DMS79 treated with DMSO at 0.1 percent for 48 hours (cell line): ENCODE data around the gene TRPM2.
A peak's percentile ranks its signal among the peaks of the same experiment; 100 is the strongest.
"Not testable (repeated sequence)": the region's sequence is repeated elsewhere in the genome, so short reads cannot be mapped to it uniquely, and the experiment has no call there.

Experiments used
- DNase-seq: peaks from one replicate; lab custom pipeline; 2025; lab: John Stamatoyannopoulos, UW

The TRPM2 gene

DNA sequence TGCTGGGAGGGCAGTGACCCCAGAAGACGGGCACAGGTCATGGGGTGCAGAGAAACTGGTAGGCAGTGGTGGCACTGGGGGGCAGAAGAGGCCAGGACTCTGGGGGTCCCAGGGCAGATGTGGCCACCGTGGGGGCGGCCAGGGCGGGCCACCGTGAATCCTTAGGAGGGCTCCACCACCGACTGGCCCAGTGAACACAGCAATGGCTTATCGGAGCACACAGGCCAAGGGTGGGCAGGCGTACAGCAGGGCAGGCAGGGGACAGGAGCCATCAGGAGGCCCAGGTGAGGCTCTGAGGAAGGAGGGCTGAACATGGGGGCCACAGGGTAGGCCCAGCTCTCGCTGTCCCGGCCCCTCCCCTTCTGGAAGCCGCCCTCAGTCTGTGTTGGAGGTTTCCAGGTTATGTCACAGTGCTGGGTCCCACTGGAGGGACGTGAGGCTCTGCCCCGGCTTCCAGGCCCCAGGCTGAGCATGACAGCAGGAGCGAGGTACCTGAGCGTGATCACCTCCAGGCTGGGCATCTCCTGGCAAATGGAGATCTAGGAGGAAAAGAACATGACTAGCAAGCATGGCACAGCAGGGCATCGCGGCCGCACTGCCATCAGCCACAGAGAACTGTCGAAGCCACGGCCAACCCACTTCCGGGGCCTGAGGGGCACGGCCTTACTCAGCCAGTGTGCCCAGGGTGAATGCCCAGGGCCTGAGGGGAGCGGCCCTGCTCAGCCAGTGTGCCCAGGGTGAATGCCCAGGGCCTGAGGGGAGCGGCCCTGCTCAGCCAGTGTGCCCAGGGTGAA is 18.0 kb upstream of the TRPM2 start:
- DNase-seq = no peak

DNA sequence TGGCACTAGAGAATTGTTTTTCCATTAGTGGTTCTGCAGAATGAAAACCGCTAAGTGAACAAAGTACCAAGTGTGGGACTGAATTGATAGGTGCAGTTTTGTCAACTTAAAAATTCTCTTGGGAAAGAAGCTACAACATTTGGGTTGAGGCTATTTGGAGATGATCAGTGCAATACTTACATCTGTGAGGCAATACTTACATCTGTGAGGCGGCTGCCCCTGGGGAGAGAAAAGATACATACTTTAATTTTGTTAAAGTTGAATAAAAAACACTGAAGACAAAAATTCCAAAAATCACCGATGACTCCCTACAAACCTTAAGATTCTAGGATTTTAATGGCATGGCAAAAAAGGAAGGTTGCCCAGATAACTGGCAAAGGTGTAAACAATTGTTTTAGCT is 16.0 kb upstream of the TRPM2 start:
- no peak for DNase-seq

DNA sequence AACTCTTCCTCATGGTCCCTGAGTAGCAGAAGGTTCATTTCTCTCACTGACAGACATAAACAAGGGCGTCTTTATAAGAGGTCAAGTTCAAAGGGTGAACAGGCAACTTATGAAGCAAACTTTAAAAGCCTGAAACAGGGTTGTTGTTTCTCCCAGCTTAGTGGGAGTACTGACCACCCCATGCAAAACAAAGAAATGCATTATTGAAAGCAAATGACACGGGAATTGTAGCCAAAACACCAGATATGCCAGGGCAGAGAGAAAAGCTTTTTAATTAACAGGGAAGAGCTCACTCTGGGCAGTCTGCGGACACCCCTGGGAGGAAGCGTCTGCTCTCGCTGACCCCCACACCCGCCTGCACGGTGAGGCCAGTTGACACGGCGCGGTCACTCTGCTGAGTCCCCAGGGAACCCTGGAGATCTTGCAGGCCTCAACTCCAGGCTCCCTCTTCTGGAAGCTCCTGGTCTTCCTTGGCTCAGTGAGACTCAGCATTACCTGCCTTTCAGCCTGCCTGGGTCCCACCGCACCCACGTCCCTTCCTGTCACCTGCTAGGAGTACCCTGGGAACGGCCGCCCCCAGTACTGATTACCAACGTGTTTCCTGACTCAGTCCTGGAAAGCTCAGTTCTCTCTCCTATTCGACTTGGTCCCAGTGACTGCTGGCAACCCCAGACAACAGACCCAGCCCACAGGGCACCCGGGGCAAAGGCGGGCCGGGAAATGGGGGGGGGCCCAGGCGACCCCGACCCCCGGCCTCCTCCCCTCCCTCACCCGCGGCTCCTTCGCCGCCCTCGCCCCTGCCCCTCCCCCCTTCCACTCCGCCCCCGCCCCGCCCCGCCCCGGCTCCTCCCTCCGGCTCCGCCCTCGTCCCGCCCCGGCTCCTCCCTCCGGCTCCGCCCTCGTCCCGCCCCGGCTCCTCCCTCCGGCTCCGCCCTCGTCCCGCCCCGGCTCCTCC is 15.2 kb upstream of the TRPM2 start:
- DNase-seq = peak; percentile 53

GRCh38 chr21:44338971-44339910 is 14.2 kb upstream of the TRPM2 start, which contains the start of gene CFAP410:
CFAP410 (minus strand) TSS chr21:44339390; CDS start chr21:44339194, 196 bp downstream.
- peak; percentile 88 for DNase-seq

DNA sequence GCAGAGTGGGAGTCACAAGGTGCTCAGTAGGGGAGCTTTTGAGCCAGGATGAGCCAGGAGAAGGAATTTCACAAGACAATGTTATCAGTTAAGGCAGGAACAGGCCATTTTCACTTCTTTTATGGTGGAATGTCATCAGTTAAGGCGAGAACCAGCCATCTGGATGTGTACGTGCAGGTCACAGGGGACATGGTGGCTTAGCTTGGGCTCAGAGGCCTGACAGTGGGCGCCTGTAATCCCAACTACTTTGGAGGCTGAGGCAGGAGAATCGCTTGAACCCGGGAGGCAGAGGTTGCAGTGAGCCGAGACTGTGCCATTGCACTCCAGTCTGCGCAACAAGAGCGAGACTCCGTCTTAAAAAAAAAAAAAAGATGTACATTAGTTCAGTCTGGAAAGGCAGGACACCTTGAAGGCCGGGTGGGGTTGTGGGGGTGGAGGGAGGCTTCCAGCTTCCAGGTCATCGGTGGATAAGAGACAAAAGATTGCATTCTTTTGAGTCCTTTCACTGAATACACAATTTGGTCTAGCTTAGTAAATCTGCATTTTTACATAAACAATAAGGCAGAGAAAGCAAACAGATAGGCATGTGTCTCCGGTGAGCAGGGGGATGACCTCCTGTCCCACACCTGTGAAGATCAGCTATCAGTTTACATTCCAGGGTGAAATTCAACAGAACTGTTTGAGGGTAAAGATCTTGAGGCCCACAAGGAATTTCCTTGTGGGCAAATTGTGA is 11.5 kb upstream of the TRPM2 start:
- not testable (repeated sequence) for DNase-seq

DNA sequence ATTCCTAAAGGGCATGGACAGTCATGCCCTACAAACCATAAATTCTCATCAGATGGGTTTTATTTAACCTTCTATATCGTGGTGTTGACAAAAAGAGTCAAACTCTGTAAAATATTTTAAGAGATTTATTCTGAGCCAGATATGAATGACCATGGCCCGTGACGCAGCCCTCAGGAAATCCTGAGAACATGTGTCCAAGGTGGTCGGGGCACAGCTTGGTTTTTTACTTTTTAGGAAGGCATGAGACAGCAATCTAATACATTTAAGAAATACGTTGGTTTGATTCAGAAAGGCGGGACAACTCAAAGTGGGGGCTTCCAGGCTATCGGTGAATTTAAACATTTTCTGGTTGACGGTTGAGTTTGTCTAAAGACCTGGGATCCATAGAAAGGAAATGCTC is 10.4 kb upstream of the TRPM2 start:
- not testable (repeated sequence) for DNase-seq

DNA sequence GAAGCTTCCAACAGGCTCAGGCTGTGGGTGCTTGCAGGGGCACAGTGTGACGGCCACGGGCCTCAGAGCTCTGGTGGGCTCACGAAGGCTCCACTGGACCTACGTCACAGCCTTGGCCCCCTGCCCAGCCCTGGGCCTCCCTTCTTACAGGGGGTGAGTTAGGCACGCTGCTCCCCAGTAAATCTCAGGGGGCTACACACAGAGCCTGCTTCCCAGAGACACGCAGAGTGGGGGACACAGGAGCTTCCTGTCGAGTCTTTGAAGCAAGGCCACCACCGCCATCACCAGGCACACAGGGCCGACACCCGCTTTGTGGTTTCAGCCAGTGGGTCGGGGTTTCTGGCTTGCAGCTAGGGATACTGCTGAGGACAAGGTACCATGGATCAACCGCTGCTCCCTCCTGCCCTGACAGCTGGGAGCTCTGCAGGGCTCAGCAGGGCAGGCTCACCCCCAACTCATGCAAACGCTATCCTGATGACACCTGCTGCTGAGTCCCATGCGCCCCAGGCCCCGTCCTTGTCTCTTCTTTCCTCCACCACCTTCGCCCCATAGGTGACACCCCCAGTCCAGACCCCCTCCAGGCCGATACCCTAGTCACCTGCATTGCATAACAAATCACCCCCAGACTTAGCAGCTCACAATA is 8.8 kb upstream of the TRPM2 start:
- DNase-seq = no peak

GRCh38 chr21:44345495-44345894 is 7.9 kb upstream of the TRPM2 start:
- no peak for DNase-seq

DNA sequence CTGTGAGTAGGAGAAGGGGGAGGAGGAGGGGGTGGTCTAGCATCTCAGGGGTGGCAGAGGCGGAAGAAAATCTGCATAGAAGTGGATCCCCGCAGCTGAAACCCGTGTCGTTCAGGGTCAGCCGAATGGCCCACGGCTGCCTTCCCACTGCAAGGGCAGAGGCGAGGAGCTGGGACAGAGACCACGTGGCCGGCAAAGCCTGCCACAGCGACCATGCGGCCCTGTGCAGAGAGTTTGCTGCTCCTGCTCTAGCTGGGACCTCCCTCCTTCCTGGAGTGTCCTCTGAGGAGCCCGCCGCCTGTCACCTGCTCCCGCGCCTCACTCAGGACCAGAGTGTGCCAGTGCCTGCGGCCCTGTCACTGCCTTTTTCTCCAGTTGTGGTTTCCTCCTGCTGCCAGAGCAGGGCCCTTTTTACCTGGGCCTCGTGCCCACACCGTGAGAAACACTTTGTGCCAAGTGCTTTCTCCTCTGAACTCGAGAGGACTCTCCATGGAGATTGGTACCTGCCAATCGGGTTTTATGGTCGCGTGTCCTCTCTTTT is 5.4 kb upstream of the TRPM2 start:
- DNase-seq = peak; percentile 98

- DNase-seq = no peak
Observed at GRCh38 chr21:44348861-44349260, 4.6 kb upstream of the TRPM2 start.

GRCh38 chr21:44349416-44349846 is 4.0 kb upstream of the TRPM2 start:
- DNase-seq = no peak

DNA sequence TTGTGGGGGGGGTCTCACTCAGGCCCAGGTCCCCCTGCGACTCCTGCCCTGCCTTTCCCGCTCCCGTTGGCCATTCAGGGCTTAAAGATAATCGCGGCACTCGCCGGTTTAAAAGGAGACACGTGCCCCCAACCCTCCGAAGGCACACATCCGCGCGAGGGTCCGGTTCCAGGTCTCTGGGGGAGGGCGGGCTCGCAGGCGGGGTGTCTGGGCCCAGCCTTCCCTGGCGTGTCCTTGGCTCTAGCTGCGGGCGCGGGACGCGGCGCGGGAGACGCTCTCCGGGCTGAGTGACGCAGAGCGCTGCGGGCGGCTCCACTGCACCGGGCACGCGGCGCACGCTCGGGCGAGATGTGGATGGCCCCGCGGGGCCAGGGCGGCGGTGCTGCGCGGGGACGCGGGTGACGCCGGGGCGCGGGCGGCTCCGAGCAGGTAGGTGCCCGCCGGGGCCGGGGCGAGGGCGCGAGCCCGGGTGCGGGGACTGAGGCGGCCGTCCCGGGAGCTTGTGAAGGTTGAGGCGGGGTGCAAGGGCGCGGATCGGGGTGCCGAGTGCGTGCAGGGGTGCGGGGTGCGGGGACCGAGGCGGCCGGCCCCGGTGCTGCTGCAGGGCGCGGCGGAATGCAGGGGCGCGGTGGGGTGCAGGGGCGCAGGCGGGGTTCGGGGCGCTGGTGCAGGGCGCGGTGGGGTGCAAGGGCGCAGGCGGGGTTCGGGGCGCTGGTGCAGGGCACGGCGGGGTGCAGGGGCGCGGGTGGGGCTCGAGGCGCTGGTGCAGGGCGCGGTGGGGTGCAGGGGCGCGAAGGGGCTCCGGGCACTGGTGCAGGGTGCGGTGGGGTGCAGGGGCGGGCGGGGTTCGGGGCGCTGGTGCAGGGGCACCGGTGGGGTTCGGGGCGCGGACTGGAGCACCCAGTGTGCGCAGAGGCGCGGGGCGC is 3.3 kb upstream of the TRPM2 start:
- DNase-seq = no peak

DNA sequence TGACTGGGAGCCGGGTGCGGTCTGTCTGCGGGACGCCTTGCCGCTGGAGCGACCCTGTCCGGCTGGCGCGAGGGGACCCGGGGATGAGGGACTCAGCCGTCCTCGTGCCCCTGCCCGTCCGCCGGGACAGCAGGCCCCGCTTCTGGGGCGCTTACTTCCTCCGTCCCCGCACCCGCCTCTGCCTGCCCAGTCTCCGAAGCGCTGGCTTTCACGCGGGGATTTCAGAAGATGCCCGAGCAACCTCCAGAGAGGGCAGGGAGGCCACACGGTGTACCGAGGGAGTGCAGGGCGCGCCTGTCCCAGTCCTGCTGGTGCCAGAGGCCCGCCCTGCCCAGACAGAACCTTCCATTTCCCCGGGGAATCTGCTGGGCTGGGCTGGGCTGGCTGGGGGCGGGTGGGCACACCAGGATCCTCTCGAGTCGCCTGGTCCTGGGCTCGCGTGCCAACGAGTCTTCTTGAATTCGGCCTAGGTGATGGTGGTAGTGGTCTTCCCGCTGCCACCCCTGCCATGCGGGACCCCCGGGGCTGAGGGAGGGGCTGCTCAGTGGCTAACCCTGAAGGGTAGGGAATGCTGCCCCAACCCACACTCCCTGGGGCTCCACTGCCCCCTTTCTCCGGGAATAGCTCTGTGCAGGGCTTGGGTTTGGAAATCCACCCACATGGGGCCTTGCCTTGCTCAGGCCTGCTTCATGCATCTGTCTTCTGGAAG is 2.5 kb upstream of the TRPM2 start:
- no peak for DNase-seq

GRCh38 chr21:44351535-44352252 is 1.7 kb upstream of the TRPM2 start:
- DNase-seq = no peak

GRCh38 chr21:44352253-44352860 is 1.1 kb upstream of the TRPM2 start:
- no peak for DNase-seq

DNA sequence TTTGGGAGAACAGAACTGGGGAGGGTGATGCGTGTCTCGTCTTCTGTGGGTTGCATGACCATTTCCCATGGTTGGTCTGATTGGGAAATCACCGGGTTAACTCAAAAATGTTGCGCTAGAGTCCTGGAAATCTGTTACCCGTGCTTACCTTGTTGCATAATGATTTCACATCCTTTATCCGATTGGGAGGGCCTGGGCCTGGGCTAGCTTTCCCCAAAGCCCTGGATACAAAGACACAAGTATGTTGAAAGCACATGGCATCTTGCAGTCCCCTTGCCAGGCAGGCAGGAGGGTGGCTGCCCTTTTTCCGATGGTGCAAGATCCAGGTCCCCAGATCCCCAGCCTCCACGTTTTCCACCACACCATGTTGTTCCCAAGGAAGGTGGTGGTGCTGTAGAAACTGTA is 582 bp downstream of the TRPM2 start:
- no peak for DNase-seq
